PC-3 (cell line): Measurements from ENCODE around the gene NEUROG3. TPM values are rescaled to one million over a fixed set of nuclear protein-coding genes. Genes with fewer than 3 reads are reported as not detected.

Experiments used
- ATAC-seq: fragments of 200-7000 bp; cut with Tn5 transposase; 2 replicates; pipeline ENCODE4 v1.9.1; 2020; ENCODE audit warnings: mild to moderate bottlenecking, moderate library complexity
- BruUV-seq: library from RNA; stranded (reverse); fragments of 400-500 nt; replicated peaks from 2 replicates; lab custom pipeline; 2021; lab: Mats Ljungman, UMichigan
- CTCF ChIA-PET: fragments of 300-600 bp; sonication (Branson Sonifier 250); formaldehyde crosslinking; loops from one replicate; lab custom pipeline; 2022; ENCODE audit warnings: antibody characterized with exemption; lab: Charles Lee
- POLR2A ChIA-PET: fragments of 300-600 bp; sonication (Branson Sonifier 250); formaldehyde crosslinking; loops from one replicate; lab custom pipeline; 2022; ENCODE audit warnings: antibody characterized with exemption; ENCODE audit not compliant: unreplicated experiment; lab: Charles Lee
- DNase-seq: peaks from one replicate; pipeline ENCODE4 v3.0.0-alpha.2; 2015
- H2AFZ ChIP-seq: fragments of 300-600 bp; sonication (generic); 2 replicates; pipeline ENCODE4 v1.6.0; 2016; ENCODE audit warnings: antibody characterized with exemption, low read length
- H3F3A ChIP-seq: fragments of 300-600 bp; sonication (generic); one replicate; pipeline ENCODE4 v1.6.0; 2017; ENCODE audit warnings: antibody characterized with exemption, low read length, control low read depth, mild to moderate bottlenecking; ENCODE audit not compliant: unreplicated experiment
- H3K27ac ChIP-seq: fragments of 300-600 bp; sonication (generic); 2 replicates; pipeline ENCODE4 v1.5.1; 2016; ENCODE audit warnings: mild to moderate bottlenecking, low read length
- H3K27me3 ChIP-seq: fragments of 300-600 bp; sonication (generic); 2 replicates; pipeline ENCODE4 v1.6.1; 2016; ENCODE audit warnings: low read length, mixed read lengths
- H3K36me3 ChIP-seq: fragments of 300-600 bp; sonication (generic); 2 replicates; pipeline ENCODE4 v1.6.1; 2016; ENCODE audit warnings: low read depth, mixed run types, low read length, mixed read lengths
- H3K4me1 ChIP-seq: fragments of 300-600 bp; sonication (generic); 2 replicates; pipeline ENCODE4 v1.5.1; 2016; ENCODE audit warnings: low read length; ENCODE audit not compliant: insufficient read depth
- H3K4me2 ChIP-seq: fragments of 300-600 bp; sonication (generic); 2 replicates; pipeline ENCODE4 v1.6.0; 2016; ENCODE audit warnings: low read length
- H3K4me3 ChIP-seq: fragments of 300-600 bp; sonication (generic); 2 replicates; pipeline ENCODE4 v1.5.1; 2016; ENCODE audit warnings: mild to moderate bottlenecking, low read length, mixed read lengths
- H3K79me2 ChIP-seq: fragments of 300-600 bp; sonication (generic); 2 replicates; pipeline ENCODE4 v1.6.1; 2017; ENCODE audit warnings: low read length, mixed read lengths
- H3K9ac ChIP-seq: fragments of 300-600 bp; sonication (generic); 2 replicates; pipeline ENCODE4 v1.6.0; 2016; ENCODE audit warnings: mild to moderate bottlenecking, low read length
- H3K9me2 ChIP-seq: fragments of 300-600 bp; sonication (generic); replicated peaks from 2 replicates; pipeline ENCODE4 v1.6.1; 2016; ENCODE audit warnings: mixed run types, low read length, mixed read lengths
- H3K9me3 ChIP-seq: fragments of 300-600 bp; sonication (generic); 2 replicates; pipeline ENCODE4 v1.6.1; 2016; ENCODE audit warnings: low read length, mixed read lengths
- H4K20me1 ChIP-seq: fragments of 300-600 bp; sonication (generic); 2 replicates; pipeline ENCODE4 v1.6.1; 2016; ENCODE audit warnings: low read length, mixed read lengths
- CTCF ChIP-seq: fragments of 300-600 bp; sonication (generic); conservative IDR thresholded peaks from 2 replicates; pipeline ENCODE4 v1.5.1; 2017; ENCODE audit warnings: antibody characterized with exemption, low read depth, mild to moderate bottlenecking, low read length
- EZH2 ChIP-seq: fragments of 300-600 bp; sonication (generic); IDR thresholded peaks from one replicate; pipeline ENCODE4 v1.6.1; 2017; ENCODE audit warnings: antibody characterized with exemption, mild to moderate bottlenecking, low read length; ENCODE audit not compliant: unreplicated experiment
- EZH2phosphoT487 ChIP-seq: fragments of 300-600 bp; sonication (generic); IDR thresholded peaks from 2 replicates; pipeline ENCODE4 v1.6.1; 2018; ENCODE audit warnings: mild to moderate bottlenecking, antibody characterized with exemption, low read length, borderline replicate concordance
- intact Hi-C: fragments of 100-400 bp; cut with micrococcal nuclease; formaldehyde crosslinking; loops from 2 replicates; pipeline ENCODE4 v1.9.0; 2023
- total RNA-seq: library from RNA; depleted of rRNA; stranded (reverse); fragments of >200 nt; gene quantifications from 2 replicates; pipeline ENCODE4 v1.2.3, GENCODE V29; 2014

NEUROG3 gene
- total RNA-seq, 1 experiment from 2014 or later: not detected

- POLR2A ChIA-PET: no interaction called here
- peaks cover 93% of the 10 kb centered on the region for H3K27me3 ChIP-seq
Observed at GRCh38 chr10:69571618-69572158, 1.5 kb downstream of the NEUROG3 start.

GRCh38 chr10:69570050-69570816, 3.0 kb downstream of the NEUROG3 start:
- ChIA-PET CTCF (no interaction called here), POLR2A (no interaction called here)
- TF ChIP-seq EZH2: no peak
- no peak for TF ChIP-seq CTCF
- no peak for TF ChIP-seq EZH2phosphoT487
- Histone ChIP-seq H3K9me2 (no peaks in the 10 kb centered on the region), H3K4me2 (no peak overlapping the region), H3K27ac (no peak overlapping the region), H4K20me1 (no peaks in the 10 kb centered on the region), H3K9me3 (no peaks in the 10 kb centered on the region), H3K36me3 (no peaks in the 10 kb centered on the region), H3K27me3 (peaks cover 92% of the 10 kb centered on the region), H3K4me3 (no peak overlapping the region), H3F3A (no peaks in the 10 kb centered on the region), H3K4me1 (no peaks in the 10 kb centered on the region), H3K79me2 (no peaks in the 10 kb centered on the region), H2AFZ (no peak overlapping the region), H3K9ac (no peak overlapping the region)
- ATAC-seq: no peak
- no peak for DNase-seq
- intact Hi-C loops: no loop called here
- no TSS peak for BruUV-seq

More at GRCh38 chr10:69571618-69572158, 1.5 kb downstream of the NEUROG3 start:
- intact Hi-C loops: no loop called here
- BruUV-seq: no TSS peak
- Histone ChIP-seq H3K79me2 (no peaks in the 10 kb centered on the region), H3K4me2 (no peak overlapping the region), H3K27ac (no peak overlapping the region), H4K20me1 (no peaks in the 10 kb centered on the region), H3K4me3 (no peak overlapping the region), H3K9ac (no peak overlapping the region), H3K4me1 (no peaks in the 10 kb centered on the region), H3F3A (no peaks in the 10 kb centered on the region), H3K9me2 (no peaks in the 10 kb centered on the region), H3K36me3 (no peaks in the 10 kb centered on the region), H2AFZ (no peak overlapping the region), H3K9me3 (no peaks in the 10 kb centered on the region)
- CTCF ChIA-PET: no interaction called here
- TF ChIP-seq CTCF: no peak
- TF ChIP-seq EZH2phosphoT487: no peak
- no peak for TF ChIP-seq EZH2
- ATAC-seq (no peak), DNase-seq (no peak)

- Histone ChIP-seq H3F3A (no peaks in the 10 kb centered on the region), H3K79me2 (no peaks in the 10 kb centered on the region), H3K27me3 (peaks cover 88% of the 10 kb centered on the region), H3K4me1 (no peaks in the 10 kb centered on the region), H3K4me3 (no peak overlapping the region), H4K20me1 (no peaks in the 10 kb centered on the region), H3K9ac (no peak overlapping the region), H2AFZ (no peak overlapping the region), H3K4me2 (no peak overlapping the region), H3K9me3 (no peaks in the 10 kb centered on the region), H3K9me2 (no peaks in the 10 kb centered on the region), H3K36me3 (no peaks in the 10 kb centered on the region), H3K27ac (no peak overlapping the region)
- CTCF ChIA-PET: no interaction called here
- DNase-seq: no peak
- TF ChIP-seq EZH2: no peak
- TF ChIP-seq CTCF: no peak
- no peak for TF ChIP-seq EZH2phosphoT487
- BruUV-seq: no TSS peak
- no peak for ATAC-seq
- POLR2A ChIA-PET: no interaction called here
- intact Hi-C loops: no loop called here
Observed at GRCh38 chr10:69569396-69569934, 3.8 kb downstream of the NEUROG3 start.
